Endothelial cell of umbilical vein (primary cell): Measurements from ENCODE around the gene GBE1. TPM values are rescaled to one million over a fixed set of nuclear protein-coding genes. Genes with fewer than 3 reads are reported as not detected.

ENCODE experiments used
- BruUV-seq: library from RNA; stranded (reverse); fragments of 400-500 nt; replicated peaks from 2 replicates; lab custom pipeline; 2021; lab: Mats Ljungman, UMichigan
- CTCF ChIA-PET: fragments of 300-600, 350-600 bp; sonication (Branson Sonifier 250); formaldehyde crosslinking; loops from one replicate; lab custom pipeline; 2021; ENCODE audit warnings: antibody characterized with exemption, inconsistent platforms; lab: Charles Lee
- POLR2A ChIA-PET: fragments of 300-600, 350-600 bp; sonication (Branson Sonifier 250); formaldehyde crosslinking; loops from one replicate; lab custom pipeline; 2021; ENCODE audit warnings: antibody characterized with exemption, inconsistent platforms; lab: Charles Lee
- DNase-seq: peaks from one replicate; pipeline ENCODE4 v3.0.0-alpha.2; 2011; ENCODE audit warnings: low read depth, low spot score
- FAIRE-seq: peaks from 2 replicates; lab custom pipeline; 2011; peaks lifted over from hg19 to GRCh38; lab: Jason Lieb, UNC
- H2AFZ ChIP-seq: 2 replicates; pipeline ENCODE4 v1.6.0; 2012; ENCODE audit warnings: low read depth, low read length, control low read depth, inconsistent platforms
- H3K27ac ChIP-seq: 2 replicates; pipeline ENCODE4 v1.5.1; 2011; ENCODE audit warnings: low read depth, mild to moderate bottlenecking, control low read depth, low read length, moderate library complexity; ENCODE audit not compliant: insufficient read depth
- H3K27me3 ChIP-seq, 2 experiments: 2 replicates each; pipeline versions ENCODE4 v1.6.0 to v1.6.1; 2011; ENCODE audit warnings: low read length in 2 of 2, mixed read lengths in 1 of 2; ENCODE audit not compliant: control insufficient read depth in 2 of 2, insufficient read depth in 2 of 2
- H3K36me3 ChIP-seq, 2 experiments: 2 replicates in 1 of 2; 3 replicates in 1 of 2; pipeline ENCODE4 v1.5.1; 2011; ENCODE audit warnings: low read length in 2 of 2, mild to moderate bottlenecking in 1 of 2, moderate library complexity in 1 of 2; ENCODE audit not compliant: control insufficient read depth in 2 of 2, insufficient read depth in 2 of 2; ENCODE audit errors: extremely low read depth in 1 of 2
- H3K4me1 ChIP-seq: 3 replicates; pipeline ENCODE4 v1.5.1; 2011; ENCODE audit warnings: mild to moderate bottlenecking, low read length; ENCODE audit not compliant: control insufficient read depth, insufficient read depth; ENCODE audit errors: extremely low read depth
- H3K4me2 ChIP-seq: 2 replicates; pipeline ENCODE4 v1.6.1; 2011; ENCODE audit warnings: low read length, control low read depth, mixed read lengths; ENCODE audit not compliant: insufficient read depth
- H3K4me3 ChIP-seq, 3 experiments: fragments of 200-600 bp in 1 of 3; sonication (generic), shearing (Covaris generic) in 1 of 3; replicated peaks in 1 of 3; 2 replicates each; pipeline ENCODE4 v1.5.1; 2011 to 2016; ENCODE audit warnings: control low read depth in 3 of 3, low read length in 3 of 3, mild to moderate bottlenecking in 2 of 3, inconsistent platforms in 1 of 3, low read depth in 1 of 3, moderate library complexity in 1 of 3; ENCODE audit not compliant: insufficient read depth in 1 of 3
- H3K79me2 ChIP-seq: 2 replicates; pipeline ENCODE4 v1.6.0; 2012; ENCODE audit warnings: low read length, inconsistent platforms; ENCODE audit not compliant: control insufficient read depth, insufficient read depth
- H3K9ac ChIP-seq: replicated peaks from 2 replicates; pipeline ENCODE3; 2011; ENCODE audit warnings: low read length, control low read depth; ENCODE audit not compliant: insufficient read depth; ENCODE audit errors: extremely low read depth
- H3K9me1 ChIP-seq: replicated peaks from 3 replicates; pipeline ENCODE4 v1.6.0; 2011; ENCODE audit warnings: mild to moderate bottlenecking, low read length; ENCODE audit not compliant: control insufficient read depth, insufficient read depth; ENCODE audit errors: extremely low read depth
- H3K9me3 ChIP-seq: replicated peaks from 2 replicates; pipeline ENCODE4 v1.5.1; 2012; ENCODE audit warnings: low read length, inconsistent platforms; ENCODE audit not compliant: control insufficient read depth, insufficient read depth
- H4K20me1 ChIP-seq: replicated peaks from 2 replicates; pipeline ENCODE3; 2011; ENCODE audit warnings: mild to moderate bottlenecking, low read length; ENCODE audit not compliant: control insufficient read depth, insufficient read depth; ENCODE audit errors: extremely low read depth
- EZH2 ChIP-seq: IDR thresholded peaks from 2 replicates; pipeline ENCODE4 v1.6.1; 2012; ENCODE audit warnings: borderline replicate concordance, low read depth, mild to moderate bottlenecking, moderate library complexity, low read length, inconsistent platforms; ENCODE audit not compliant: severe bottlenecking
- FOS ChIP-seq: IDR thresholded peaks from 2 replicates; pipeline ENCODE4 v1.6.1; 2011; ENCODE audit warnings: mild to moderate bottlenecking, low read length, moderate library complexity, borderline replicate concordance; ENCODE audit not compliant: insufficient read depth
- GATA2 ChIP-seq: IDR thresholded peaks from 2 replicates; pipeline ENCODE4 v1.7.0; 2011; ENCODE audit warnings: low read depth, mild to moderate bottlenecking, moderate library complexity, mixed read lengths, low read length; ENCODE audit not compliant: insufficient read length, insufficient read depth
- JUN ChIP-seq: IDR thresholded peaks from 2 replicates; pipeline ENCODE4 v1.6.1; 2011; ENCODE audit warnings: borderline replicate concordance, low read depth; ENCODE audit not compliant: insufficient read length, insufficient read depth
- MYC ChIP-seq: IDR thresholded peaks from one replicate; pipeline ENCODE4 v1.6.1; 2011; ENCODE audit warnings: mild to moderate bottlenecking, low read depth, low read length
- POLR2A ChIP-seq: IDR thresholded peaks from 2 replicates; pipeline ENCODE4 v1.6.1; 2012; ENCODE audit warnings: low read depth, mild to moderate bottlenecking, control low read depth, low read length
- POLR2AphosphoS5 ChIP-seq: IDR thresholded peaks from 2 replicates; pipeline ENCODE4 v1.6.1; 2012; ENCODE audit warnings: low read depth, mild to moderate bottlenecking, control low read depth, low read length, moderate library complexity; ENCODE audit not compliant: insufficient read depth
- dilution Hi-C: fragments of 300-500 bp; cut with MboI; formaldehyde crosslinking; loops from one replicate; pipeline ENCODE4 v1.15.0; 2019; ENCODE audit warnings: low sequenced_read_pairs; ENCODE audit not compliant: extremely low pct_ligation_motif_present
- intact Hi-C: fragments of 100-400 bp; cut with micrococcal nuclease; formaldehyde crosslinking; loops from one replicate; pipeline ENCODE4 v1.10.0; 2022
- polyA plus RNA-seq, 4 experiments: library from polyadenylated mRNA; depleted of rRNA in 3 of 4; stranded (reverse) in 3 of 4; unstranded in 1 of 4; fragments of >200 nt; gene quantifications; 2 replicates each; pipeline versions ENCODE4 v1.2.1 to v1.2.3, GENCODE V29; 2011 to 2012; ENCODE audit warnings: missing spikeins in 1 of 4
- total RNA-seq: library from RNA; stranded (reverse); gene quantifications from 2 replicates; pipeline ENCODE4 v1.2.3, GENCODE V29; 2021
- TF ChIP-seq, protein P1 (sequence below): IDR thresholded peaks from 2 replicates; pipeline ENCODE4 v1.6.1; 2011; ENCODE audit not compliant: insufficient read depth, insufficient read length
- TF ChIP-seq, protein P2 (sequence below), 2 donors: IDR thresholded peaks; 1 replicate in 1 of 2; 2 replicates in 1 of 2; pipeline ENCODE4 v1.5.1; 2011; ENCODE audit warnings: low read length in 2 of 2, mild to moderate bottlenecking in 2 of 2, moderate library complexity in 2 of 2, control low read depth in 1 of 2, inconsistent platforms in 1 of 2, low read depth in 1 of 2; ENCODE audit not compliant: insufficient read depth in 1 of 2; ENCODE audit errors: extremely low read depth in 1 of 2

Gene GBE1
- total and polyA plus RNA-seq, 2 donors (not counting 3 experiments of a cell fraction or from before 2014, with no cell fraction given): 35.9 to 110 TPM

DNA sequence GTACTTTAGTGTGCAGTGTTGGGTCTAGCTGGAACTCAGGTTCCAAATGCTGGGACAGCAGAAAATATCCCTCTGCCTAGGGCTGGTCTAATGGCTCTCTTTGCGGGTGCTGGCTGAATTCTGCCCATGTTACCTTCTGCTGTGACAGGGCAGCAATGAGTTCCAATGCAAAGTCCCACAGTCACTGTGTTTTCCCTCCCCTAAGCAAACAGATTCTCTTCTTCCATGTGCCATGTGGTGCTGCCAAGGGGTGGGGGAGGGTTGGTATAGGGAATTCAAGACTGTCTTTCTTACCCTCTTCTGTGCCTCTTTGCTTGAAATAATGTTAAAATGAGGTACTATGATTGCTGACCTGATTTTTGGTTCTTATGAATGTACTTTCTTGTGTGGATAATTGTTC, 229.6 kb downstream of the GBE1 start:
- no peak overlapping the region for H2AFZ ChIP-seq
- H3K9me1 ChIP-seq: no peaks in the 10 kb centered on the region
- peaks cover 3 to 11% of the 10 kb centered on the region in 2 experiments for H3K36me3 ChIP-seq
- no TSS peak for BruUV-seq
- DNase-seq (no peak), FAIRE-seq (no peak)
- intact Hi-C loops: no loop called here
- no peak overlapping the region for H3K4me2 ChIP-seq
- TF ChIP-seq EZH2: no peak
- H4K20me1 ChIP-seq: no peaks in the 10 kb centered on the region
- CTCF ChIA-PET: no interaction called here
- no peaks in the 10 kb centered on the region for H3K79me2 ChIP-seq
- no peaks in the 10 kb centered on the region for H3K27me3 ChIP-seq
- no peaks in the 10 kb centered on the region for H3K9me3 ChIP-seq
- dilution Hi-C loops: no loop called here
- no peak overlapping the region for H3K4me3 ChIP-seq
- no peak overlapping the region for H3K27ac ChIP-seq
- POLR2A ChIA-PET: no interaction called here
- peaks cover 8% of the 10 kb centered on the region for H3K4me1 ChIP-seq
- H3K9ac ChIP-seq: no peak overlapping the region

DNA sequence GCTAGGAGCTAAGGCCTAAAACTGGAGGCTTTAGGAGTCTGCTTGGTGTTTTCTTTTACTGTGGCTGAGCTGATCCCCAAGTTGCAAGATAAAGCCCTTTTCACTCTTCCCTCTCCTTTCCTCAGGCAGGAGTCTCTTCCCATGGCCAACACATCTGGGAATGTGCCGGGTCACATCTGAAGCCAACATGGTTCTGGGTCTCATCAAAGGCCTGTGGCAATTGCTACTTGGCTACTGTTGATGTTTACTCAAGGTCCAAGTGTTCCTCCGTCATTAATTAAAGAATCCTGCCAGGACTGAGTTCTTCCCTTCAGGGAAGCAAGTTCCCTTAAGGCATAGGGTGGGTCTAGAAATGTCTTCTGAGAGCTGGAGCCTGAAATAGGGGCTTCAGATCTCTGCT, 230.2 kb downstream of the GBE1 start:
- no peak for FAIRE-seq
- dilution Hi-C loops (no loop called here), intact Hi-C loops (no loop called here)
- Histone ChIP-seq H3K9me3 (no peaks in the 10 kb centered on the region), H3K36me3 (peaks cover 3 to 11% of the 10 kb centered on the region in 2 experiments), H3K27me3 (no peaks in the 10 kb centered on the region), H3K9me1 (no peaks in the 10 kb centered on the region), H3K9ac (no peak overlapping the region), H3K4me1 (peaks cover 8% of the 10 kb centered on the region), H2AFZ (no peak overlapping the region), H4K20me1 (no peaks in the 10 kb centered on the region), H3K4me3 (no peak overlapping the region), H3K27ac (no peak overlapping the region), H3K4me2 (no peak overlapping the region), H3K79me2 (no peaks in the 10 kb centered on the region)
- ChIA-PET POLR2A (no interaction called here), CTCF (interaction anchor here (1.0 kb wide), 1 partner anchor 112 kb away, joined by 3 read pairs; no protein-coding TSS in a partner anchor)
- no TSS peak for BruUV-seq
- TF ChIP-seq POLR2A: no peak
- no peak for TF ChIP-seq JUN
- TF ChIP-seq, protein P1, sequence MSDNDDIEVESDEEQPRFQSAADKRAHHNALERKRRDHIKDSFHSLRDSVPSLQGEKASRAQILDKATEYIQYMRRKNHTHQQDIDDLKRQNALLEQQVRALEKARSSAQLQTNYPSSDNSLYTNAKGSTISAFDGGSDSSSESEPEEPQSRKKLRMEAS: no peak
- no peak for TF ChIP-seq POLR2AphosphoS5
- TF ChIP-seq EZH2: no peak
- TF ChIP-seq MYC: no peak
- no peak for TF ChIP-seq FOS
- no peak for TF ChIP-seq GATA2
- TF ChIP-seq, protein P2, sequence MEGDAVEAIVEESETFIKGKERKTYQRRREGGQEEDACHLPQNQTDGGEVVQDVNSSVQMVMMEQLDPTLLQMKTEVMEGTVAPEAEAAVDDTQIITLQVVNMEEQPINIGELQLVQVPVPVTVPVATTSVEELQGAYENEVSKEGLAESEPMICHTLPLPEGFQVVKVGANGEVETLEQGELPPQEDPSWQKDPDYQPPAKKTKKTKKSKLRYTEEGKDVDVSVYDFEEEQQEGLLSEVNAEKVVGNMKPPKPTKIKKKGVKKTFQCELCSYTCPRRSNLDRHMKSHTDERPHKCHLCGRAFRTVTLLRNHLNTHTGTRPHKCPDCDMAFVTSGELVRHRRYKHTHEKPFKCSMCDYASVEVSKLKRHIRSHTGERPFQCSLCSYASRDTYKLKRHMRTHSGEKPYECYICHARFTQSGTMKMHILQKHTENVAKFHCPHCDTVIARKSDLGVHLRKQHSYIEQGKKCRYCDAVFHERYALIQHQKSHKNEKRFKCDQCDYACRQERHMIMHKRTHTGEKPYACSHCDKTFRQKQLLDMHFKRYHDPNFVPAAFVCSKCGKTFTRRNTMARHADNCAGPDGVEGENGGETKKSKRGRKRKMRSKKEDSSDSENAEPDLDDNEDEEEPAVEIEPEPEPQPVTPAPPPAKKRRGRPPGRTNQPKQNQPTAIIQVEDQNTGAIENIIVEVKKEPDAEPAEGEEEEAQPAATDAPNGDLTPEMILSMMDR (IDR thresholded peaks at IDR 0.05; ENCODE audit: extremely low read depth in 1 of 2, insufficient read depth in 1 of 2, low read depth in 1 of 2, low read length in 2 of 2): no peak
- DNase-seq: no peak
